ENCODE results near the gene MEAK7.

Gene MEAK7

GRCh38 chr16:84463221-84463620, 41.2 kb downstream of the MEAK7 start:
- DNase-seq (ENCODE audit: low read depth), result no peak
- no peak overlapping the region for H3K4me3 ChIP-seq (ENCODE audit: low read length)
- no peak for TF ChIP-seq CTCF (conservative IDR thresholded peaks at IDR 0.05; ENCODE audit: low read length)

- H3K4me3 ChIP-seq (ENCODE audit: low read length), result no peak overlapping the region
- no peak for DNase-seq (ENCODE audit: low read depth)
- TF ChIP-seq CTCF (conservative IDR thresholded peaks at IDR 0.05; ENCODE audit: low read length), result no peak
Measured at GRCh38 chr16:84462296-84463210, 41.9 kb downstream of the MEAK7 start.

DNA sequence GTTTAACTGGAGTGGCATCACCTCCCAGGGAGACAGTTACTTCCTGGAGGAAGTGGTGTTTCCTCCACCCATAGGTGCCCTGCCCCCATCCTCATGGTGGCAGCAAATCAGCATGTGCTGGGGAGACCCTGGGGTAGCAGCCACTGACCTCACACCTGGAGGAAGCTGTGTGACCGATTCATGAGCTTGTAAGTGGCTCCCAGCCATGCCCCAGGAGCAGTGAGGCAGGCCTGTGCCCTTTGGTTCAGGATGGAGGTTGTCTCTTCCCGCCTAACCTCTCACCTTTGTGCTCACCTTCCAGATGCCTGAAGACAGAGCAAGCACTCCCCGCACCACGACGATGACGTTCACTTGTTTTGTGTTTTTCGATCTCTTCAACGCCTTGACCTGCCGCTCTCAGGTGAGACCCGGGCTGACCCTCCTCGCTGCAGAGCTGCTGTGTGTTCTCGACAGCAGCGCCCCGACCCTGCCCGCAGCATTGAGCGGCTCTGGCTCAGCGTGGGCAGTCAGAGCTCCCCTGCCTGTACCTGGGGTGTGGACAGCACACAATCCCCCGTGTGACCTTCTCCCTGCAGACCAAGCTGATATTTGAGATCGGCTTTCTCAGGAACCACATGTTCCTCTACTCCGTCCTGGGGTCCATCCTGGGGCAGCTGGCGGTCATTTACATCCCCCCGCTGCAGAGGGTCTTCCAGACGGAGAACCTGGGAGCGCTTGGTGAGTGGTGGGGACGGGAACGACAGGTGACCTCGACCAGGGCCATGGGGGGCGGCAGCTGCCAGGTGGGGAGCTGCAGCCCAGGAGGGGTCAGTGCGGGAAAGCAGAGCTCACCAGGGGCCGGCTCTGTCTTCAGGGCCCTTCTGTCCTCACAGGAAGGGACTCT, 42.8 kb downstream of the MEAK7 start:
- TF ChIP-seq CTCF (conservative IDR thresholded peaks at IDR 0.05; ENCODE audit: low read length), result no peak
- no peak for DNase-seq (ENCODE audit: low read depth)
- no peak overlapping the region for H3K4me3 ChIP-seq (ENCODE audit: low read length)

DNA sequence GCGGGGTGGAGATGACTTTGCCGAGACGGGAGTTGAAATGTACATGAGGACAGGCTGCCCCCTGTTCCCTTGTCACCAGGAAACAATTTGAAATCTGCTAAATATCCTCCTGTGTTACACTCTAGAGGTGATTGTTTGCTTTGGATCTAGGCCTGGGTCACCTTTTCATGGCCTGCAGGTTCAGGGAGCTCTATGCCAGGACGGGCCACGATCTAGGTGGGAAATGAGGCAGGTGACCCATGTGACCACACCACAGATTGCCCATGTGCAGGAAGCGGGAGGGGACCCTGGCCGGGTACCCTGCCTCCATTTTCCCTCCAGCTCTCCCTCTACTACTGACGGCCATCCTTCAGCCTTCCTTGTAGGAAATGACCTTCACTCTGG, 43.4 kb downstream of the MEAK7 start:
- DNase-seq (ENCODE audit: low read depth), result no peak
- no peak for TF ChIP-seq CTCF (conservative IDR thresholded peaks at IDR 0.05; ENCODE audit: low read length)

DNA sequence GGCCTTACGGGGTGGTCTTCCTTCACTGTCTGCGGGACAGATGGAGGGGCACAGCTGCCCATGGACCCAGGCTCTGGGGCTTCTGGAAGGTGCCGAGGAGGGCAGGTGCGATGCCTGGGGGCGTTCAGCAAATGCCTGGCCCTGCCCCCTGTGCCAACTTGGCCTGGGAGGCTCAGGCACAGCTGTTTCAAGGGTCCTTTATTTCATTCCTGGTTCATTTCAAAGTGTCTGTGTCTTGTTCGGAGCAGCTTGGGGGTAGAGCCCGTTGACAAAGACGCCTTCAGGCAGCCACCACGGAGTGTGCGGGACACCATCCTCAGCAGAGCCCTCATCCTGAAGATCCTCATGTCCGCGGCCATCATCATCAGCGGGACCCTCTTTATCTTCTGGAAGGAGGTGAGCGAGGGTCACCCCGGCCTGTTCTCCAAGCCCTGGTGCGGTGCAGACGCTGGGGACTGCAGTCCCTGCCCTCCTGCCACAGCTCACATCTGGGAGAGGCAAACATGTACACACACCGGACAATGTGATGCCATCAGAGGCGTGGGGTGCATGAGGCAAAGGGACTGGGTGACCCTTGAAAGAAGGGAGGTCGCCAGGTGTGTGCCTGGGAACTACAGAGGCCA, 43.9 kb downstream of the MEAK7 start:
- H3K4me3 ChIP-seq (ENCODE audit: low read length), result no peak overlapping the region
- no peak for TF ChIP-seq CTCF (conservative IDR thresholded peaks at IDR 0.05; ENCODE audit: low read length)
- DNase-seq (ENCODE audit: low read depth), result no peak

More for the DNA sequence above, 43.4 kb downstream of the MEAK7 start:
- no peak overlapping the region for H3K4me3 ChIP-seq (ENCODE audit: low read length)

GRCh38 chr16:84459941-84460405, 44.5 kb downstream of the MEAK7 start:
- no peak for TF ChIP-seq CTCF (conservative IDR thresholded peaks at IDR 0.05; ENCODE audit: low read length)
- no peak for DNase-seq (ENCODE audit: low read depth)
- no peak overlapping the region for H3K4me3 ChIP-seq (ENCODE audit: low read length)

All from AG10803 (cell line).